H1 (cell line): Measurements from ENCODE around the gene CNBP. TPM values are rescaled to one million over a fixed set of nuclear protein-coding genes. Genes with fewer than 3 reads are reported as not detected.

Experiments
- CTCF ChIA-PET: fragments of 300-600 bp; sonication (Branson Sonifier 250); formaldehyde crosslinking; loops from one replicate; lab custom pipeline; 2021; ENCODE audit not compliant: partially characterized antibody; lab: Charles Lee
- POLR2A ChIA-PET: fragments of 300-600 bp; sonication (Branson Sonifier 250); formaldehyde crosslinking; loops from one replicate; lab custom pipeline; 2021; ENCODE audit warnings: inconsistent platforms; ENCODE audit not compliant: partially characterized antibody; lab: Charles Lee
- DNase-seq, 2 experiments: peaks; one replicate each; pipeline versions ENCODE4 v3.0.0 to v3.0.0-alpha.2; 2010 to 2022; ENCODE audit warnings: low spot score in 2 of 2, low read depth in 1 of 2, mixed read lengths in 1 of 2
- FAIRE-seq: peaks from 2 replicates; lab custom pipeline; 2011; peaks lifted over from hg19 to GRCh38; lab: Jason Lieb, UNC
- H2AFZ ChIP-seq: 2 replicates; pipeline ENCODE4 v1.8.1; 2012; ENCODE audit warnings: low read length, inconsistent platforms
- H2AK5ac ChIP-seq: 2 replicates; pipeline ENCODE4 v1.6.1; 2013; ENCODE audit warnings: low read depth, low read length
- H2BK120ac ChIP-seq: replicated peaks from 2 replicates; pipeline ENCODE3; 2013; ENCODE audit warnings: low read depth, low read length, inconsistent platforms
- H2BK12ac ChIP-seq: 2 replicates; pipeline ENCODE4 v1.6.1; 2013; ENCODE audit warnings: low read depth, low read length
- H2BK15ac ChIP-seq: 2 replicates; pipeline ENCODE4 v1.6.1; 2013; ENCODE audit warnings: low read length
- H2BK20ac ChIP-seq: 2 replicates; pipeline ENCODE4 v1.6.1; 2013; ENCODE audit warnings: low read length
- H2BK5ac ChIP-seq: 2 replicates; pipeline ENCODE4 v1.6.1; 2013; ENCODE audit warnings: low read depth, low read length
- H3K14ac ChIP-seq: 2 replicates; pipeline ENCODE4 v1.6.1; 2013; ENCODE audit warnings: inconsistent platforms; ENCODE audit not compliant: insufficient read length
- H3K18ac ChIP-seq: 2 replicates; pipeline ENCODE4 v1.6.1; 2013; ENCODE audit warnings: low read length; ENCODE audit errors: extremely low read depth
- H3K23ac ChIP-seq: 2 replicates; pipeline ENCODE4 v1.6.1; 2013; ENCODE audit warnings: inconsistent platforms; ENCODE audit not compliant: insufficient read length
- H3K23me2 ChIP-seq: 2 replicates; pipeline ENCODE4 v1.6.1; 2013; ENCODE audit warnings: low read depth, low read length
- H3K27ac ChIP-seq: 2 replicates; pipeline ENCODE4 v1.6.1; 2011; ENCODE audit warnings: low read depth, low read length, inconsistent platforms
- H3K27me3 ChIP-seq, 4 experiments: replicated peaks in 1 of 4; 1 replicate in 1 of 4; 2 replicates in 3 of 4; pipeline versions ENCODE4 v1.6.1 to v1.8.1; 2011 to 2013; ENCODE audit warnings: low read length in 3 of 4, mild to moderate bottlenecking in 3 of 4, inconsistent platforms in 2 of 4, mixed read lengths in 2 of 4, moderate library complexity in 1 of 4; ENCODE audit not compliant: control insufficient read depth in 3 of 4, insufficient read depth in 3 of 4; ENCODE audit errors: extremely low read depth in 1 of 4
- H3K36me3 ChIP-seq, 4 experiments: 2 replicates each; pipeline versions ENCODE4 v1.6.1 to v1.8.1; 2011 to 2013; ENCODE audit warnings: mild to moderate bottlenecking in 4 of 4, low read length in 3 of 4, moderate library complexity in 2 of 4, control low read depth in 1 of 4, inconsistent platforms in 1 of 4; ENCODE audit not compliant: insufficient read depth in 4 of 4, control insufficient read depth in 2 of 4
- H3K4ac ChIP-seq: replicated peaks from 2 replicates; pipeline ENCODE3; 2013; ENCODE audit warnings: low read length, low read depth, mixed read lengths, inconsistent platforms; ENCODE audit not compliant: insufficient read length
- H3K4me1 ChIP-seq, 4 experiments: replicated peaks in 1 of 4; 1 replicate in 1 of 4; 2 replicates in 3 of 4; pipeline versions ENCODE4 v1.6.1 to v1.8.1; 2011 to 2013; ENCODE audit warnings: low read length in 3 of 4, inconsistent platforms in 2 of 4, mixed read lengths in 1 of 4; ENCODE audit not compliant: insufficient read depth in 4 of 4, control insufficient read depth in 3 of 4
- H3K4me2 ChIP-seq, 2 experiments: 2 replicates each; pipeline versions ENCODE4 v1.6.1 to v1.8.1; 2011 to 2013; ENCODE audit warnings: low read depth in 2 of 2, low read length in 2 of 2, control low read depth in 1 of 2, inconsistent platforms in 1 of 2, mild to moderate bottlenecking in 1 of 2; ENCODE audit not compliant: insufficient read depth in 1 of 2
- H3K4me3 ChIP-seq, 4 experiments: fragments of 200-600, 300-600 bp in 1 of 4; sonication (generic), shearing (Covaris generic), sonication (Bioruptor Twin) in 1 of 4; 2 replicates each; pipeline versions ENCODE4 v1.5.1 to v1.8.1; 2011 to 2016; ENCODE audit warnings: low read length in 4 of 4, low read depth in 3 of 4, control low read depth in 2 of 4, inconsistent platforms in 2 of 4, mild to moderate bottlenecking in 2 of 4, mixed read lengths in 1 of 4, moderate library complexity in 1 of 4; ENCODE audit not compliant: insufficient read depth in 2 of 4; ENCODE audit errors: extremely low read depth in 1 of 4
- H3K56ac ChIP-seq: replicated peaks from 2 replicates; pipeline ENCODE3; 2013; ENCODE audit warnings: low read depth, mild to moderate bottlenecking, mixed read lengths, low read length, inconsistent platforms; ENCODE audit not compliant: insufficient read length
- H3K79me1 ChIP-seq: 2 replicates; pipeline ENCODE4 v1.6.1; 2013; ENCODE audit warnings: low read depth, low read length, control low read depth
- H3K79me2 ChIP-seq, 2 experiments: 2 replicates each; pipeline versions ENCODE4 v1.6.1 to v1.8.1; 2012 to 2013; ENCODE audit warnings: low read length in 2 of 2, mild to moderate bottlenecking in 2 of 2, inconsistent platforms in 1 of 2; ENCODE audit not compliant: insufficient read depth in 2 of 2, control insufficient read depth in 1 of 2
- H3K9ac ChIP-seq, 4 experiments: replicated peaks in 1 of 4; 1 replicate in 1 of 4; 2 replicates in 3 of 4; pipeline versions ENCODE4 v1.6.1 to v1.8.1; 2011 to 2013; ENCODE audit warnings: low read depth in 3 of 4, low read length in 3 of 4, control low read depth in 2 of 4, mild to moderate bottlenecking in 2 of 4, moderate library complexity in 2 of 4, inconsistent platforms in 1 of 4; ENCODE audit errors: extremely low read depth in 1 of 4
- H3K9me3 ChIP-seq, 2 experiments: 2 replicates each; pipeline versions ENCODE4 v1.6.1 to v1.8.1; 2012 to 2013; ENCODE audit warnings: mild to moderate bottlenecking in 2 of 2, moderate library complexity in 2 of 2, control low read depth in 1 of 2, inconsistent platforms in 1 of 2, low read depth in 1 of 2, low read length in 1 of 2, mixed read lengths in 1 of 2; ENCODE audit not compliant: insufficient read depth in 2 of 2
- H4K20me1 ChIP-seq, 2 experiments: replicated peaks in 1 of 2; 2 replicates each; pipeline versions ENCODE3 to v1.8.1; 2011 to 2013; ENCODE audit warnings: inconsistent platforms in 2 of 2, low read length in 2 of 2, mild to moderate bottlenecking in 1 of 2; ENCODE audit not compliant: insufficient read depth in 2 of 2, control insufficient read depth in 1 of 2
- H4K5ac ChIP-seq: 2 replicates; pipeline ENCODE4 v1.6.1; 2013; ENCODE audit warnings: low read length, low read depth, mixed read lengths, inconsistent platforms; ENCODE audit not compliant: insufficient read length
- H4K8ac ChIP-seq: 2 replicates; pipeline ENCODE4 v1.8.0; 2013; ENCODE audit warnings: mild to moderate bottlenecking, moderate library complexity, low read length, inconsistent platforms; ENCODE audit not compliant: insufficient read depth; ENCODE audit errors: extremely low read depth
- H4K91ac ChIP-seq: replicated peaks from 2 replicates; pipeline ENCODE3; 2013; ENCODE audit warnings: low read length, mixed read lengths, inconsistent platforms; ENCODE audit not compliant: insufficient read length
- RAD21 ChIP-seq, 2 experiments: IDR thresholded peaks in 1 of 2; conservative IDR thresholded peaks in 1 of 2; 2 replicates each; pipeline ENCODE4 v1.6.1; 2011; ENCODE audit warnings: low read depth in 2 of 2, low read length in 2 of 2, improper control_type of control experiment in 1 of 2, inconsistent platforms in 1 of 2, mild to moderate bottlenecking in 1 of 2, moderate library complexity in 1 of 2
- WGBS, 2 experiments: shearing (Covaris generic) in 1 of 2; methylation state at CpG; one replicate each; pipeline versions ENCODE4 v1.1.6 to v1.1.7; 2013 to 2015; ENCODE audit warnings: low lambda C conversion rate in 2 of 2, mixed read lengths in 2 of 2, inconsistent platforms in 1 of 2, low coverage in 1 of 2, missing lambda C conversion rate in 1 of 2; ENCODE audit not compliant: insufficient replicate concordance in 2 of 2, insufficient coverage in 1 of 2, insufficient read length in 1 of 2; ENCODE audit errors: extremely low coverage in 1 of 2, missing lambda C conversion rate in 1 of 2; 5-methylcytosine and 5-hydroxymethylcytosine counted together
- polyA plus RNA-seq, 7 experiments: library from polyadenylated mRNA; depleted of rRNA in 3 of 7; stranded (reverse) in 5 of 7; unstranded in 2 of 7; fragments of >200 nt in 5 of 7; fragments of 200-250 nt in 2 of 7; gene quantifications; 1 replicate in 5 of 7; 2 replicates in 1 of 7; 4 replicates in 1 of 7; pipeline versions ENCODE4 v1.2.1 to v1.2.3, GENCODE V29; 2011 to 2013; ENCODE audit warnings: missing spikeins in 2 of 7, mixed read lengths in 2 of 7
- total RNA-seq: library from RNA; stranded (reverse); fragmentation: NEBNext Ultra II Directional; extraction: Animal tissue kit (Norgen Biotek cat#: 25700); gene quantifications from 2 replicates; pipeline ENCODE4 v1.2.1, GENCODE V29; 2021

CNBP gene
- total and polyA plus RNA-seq, 2 of the 8 experiments (the other 6 are each of a cell fraction or from before 2014, with no cell fraction given): 315 to 371 TPM

- DNase-seq: no peak
- POLR2A ChIA-PET: interaction anchor here (0.7 to 1.2 kb wide), 4 partner anchors 13 to 28 kb away, joined by 3 to 6 read pairs (median 3); partner anchors contain the start of gene CNBP
- H2AFZ ChIP-seq: no peak overlapping the region
- no peak overlapping the region for H3K4me3 ChIP-seq
- no peak overlapping the region for H4K5ac ChIP-seq
- H3K4me2 ChIP-seq: no peak overlapping the region
- CTCF ChIA-PET: interaction anchor here (1.0 to 2.8 kb wide), 5 partner anchors 10 to 49 kb away, joined by 3 to 13 read pairs (median 4); no protein-coding TSS in a partner anchor
- no peaks in the 10 kb centered on the region for H3K36me3 ChIP-seq
- H3K23ac ChIP-seq: no peak overlapping the region
- H4K8ac ChIP-seq: no peak overlapping the region
- H3K79me2 ChIP-seq: no peaks in the 10 kb centered on the region
- H3K79me1 ChIP-seq: no peaks in the 10 kb centered on the region
- H2BK15ac ChIP-seq: no peak overlapping the region
- no peaks in the 10 kb centered on the region for H3K9me3 ChIP-seq
- no peak overlapping the region for H3K14ac ChIP-seq
- no peak overlapping the region for H3K56ac ChIP-seq
- H3K4ac ChIP-seq: no peak overlapping the region
- H3K27me3 ChIP-seq: no peaks in the 10 kb centered on the region
- H2BK5ac ChIP-seq: no peak overlapping the region
- no peak overlapping the region for H2BK120ac ChIP-seq
- no peaks in the 10 kb centered on the region for H3K23me2 ChIP-seq
- no peak overlapping the region for H2BK12ac ChIP-seq
- H3K27ac ChIP-seq: no peak overlapping the region
- 85% methylated on average over 3 of the region's 3 CpGs; no CpG with 5 or more reads in 1 of the 2 experiments for WGBS, 2 experiments
- H4K91ac ChIP-seq: no peak overlapping the region
- no peak overlapping the region for H3K18ac ChIP-seq
- TF ChIP-seq RAD21 (IDR thresholded peaks at IDR 0.05 in 1 of 2, conservative IDR thresholded peaks at IDR 0.05 in 1 of 2; ENCODE audit: low read depth in 2 of 2, low read length in 2 of 2): no peak
- H2BK20ac ChIP-seq: no peak overlapping the region
- H4K20me1 ChIP-seq: no peaks in the 10 kb centered on the region
- no peak for FAIRE-seq
- no peaks in the 10 kb centered on the region for H3K4me1 ChIP-seq
- H2AK5ac ChIP-seq: no peak overlapping the region
- no peak overlapping the region for H3K9ac ChIP-seq
Observed at GRCh38 chr3:129196601-129197000, 12.9 kb upstream of the CNBP start.
